Suppressor macrophage treated with lipopolysaccharide for 4 hours (primary cell): ENCODE results near the gene AKR1C1.
A peak's percentile ranks its signal among the peaks of the same experiment; 100 is the strongest.
"Not testable (repeated sequence)": the region's sequence is repeated elsewhere in the genome, so short reads cannot be mapped to it uniquely, and the experiment has no call there.

ENCODE experiments used
- DNase-seq: peaks from one replicate; pipeline ENCODE4 v3.0.0-alpha.2; 2020

AKR1C1 gene

GRCh38 chr10:4984971-4985594, 21.9 kb downstream of the AKR1C1 start:
- DNase-seq = no peak

GRCh38 chr10:4988000-4988641, 24.9 kb downstream of the AKR1C1 start:
- not testable (repeated sequence) for DNase-seq

- DNase-seq = no peak
Measured at GRCh38 chr10:4990217-4990616, 27.0 kb downstream of the AKR1C1 start.

GRCh38 chr10:4991463-4991862, 28.2 kb downstream of the AKR1C1 start:
- DNase-seq = not testable (repeated sequence)

- DNase-seq = not testable (repeated sequence)
Measured at GRCh38 chr10:4992564-4992963, 29.3 kb downstream of the AKR1C1 start.

GRCh38 chr10:4994260-4994659, 31.0 kb downstream of the AKR1C1 start:
- not testable (repeated sequence) for DNase-seq

- DNase-seq = no peak
Measured at GRCh38 chr10:4998671-4999070, 35.5 kb downstream of the AKR1C1 start.

- DNase-seq = no peak
Measured at GRCh38 chr10:5002013-5002727, 39.0 kb downstream of the AKR1C1 start.

GRCh38 chr10:5003127-5004029, 40.2 kb downstream of the AKR1C1 start, which contains the start of gene AKR1C2:
Gene AKR1C2, minus strand, starts transcription at chr10:5003857. Its CDS starts 22 bp downstream, at chr10:5003835.
- DNase-seq = not testable (repeated sequence)

- not testable (repeated sequence) for DNase-seq
Measured at GRCh38 chr10:5004030-5004385, 40.8 kb downstream of the AKR1C1 start.

- not testable (repeated sequence) for DNase-seq
Measured at GRCh38 chr10:5004501-5004900, 41.3 kb downstream of the AKR1C1 start.

- not testable (repeated sequence) for DNase-seq
Measured at GRCh38 chr10:5008857-5009548, 45.8 kb downstream of the AKR1C1 start.

GRCh38 chr10:5010043-5010442, 46.8 kb downstream of the AKR1C1 start:
- DNase-seq = not testable (repeated sequence)

GRCh38 chr10:5011392-5011791, 48.2 kb downstream of the AKR1C1 start:
- DNase-seq = not testable (repeated sequence)

- DNase-seq = no peak
Measured at GRCh38 chr10:5012595-5012994, 49.4 kb downstream of the AKR1C1 start.

GRCh38 chr10:5013385-5013784, 50.2 kb downstream of the AKR1C1 start:
- DNase-seq = no peak

GRCh38 chr10:5014200-5014910, 51.1 kb downstream of the AKR1C1 start:
- not testable (repeated sequence) for DNase-seq

GRCh38 chr10:5014936-5015335, 51.7 kb downstream of the AKR1C1 start:
- DNase-seq = no peak

GRCh38 chr10:5018134-5018533, 54.9 kb downstream of the AKR1C1 start:
- DNase-seq = no peak

- peak; percentile 51 for DNase-seq
Measured at GRCh38 chr10:5018671-5019277, 55.6 kb downstream of the AKR1C1 start.
